ENCODE measurements around the gene COL11A2. TPM values are rescaled to one million over a fixed set of nuclear protein-coding genes. Genes with fewer than 3 reads are reported as not detected.

The COL11A2 gene
- total and polyA plus RNA-seq, 5 donors, result 1.5 to 4.0 (median 2.9) TPM

- intact Hi-C loops (cut with DNase I), result no loop called here
- no peak overlapping the region for H3K27ac ChIP-seq (ENCODE audit: low read length)
- 16% methylated on average over 20 of the region's 20 CpGs for WGBS
- no peak for ATAC-seq
- H3K4me3 ChIP-seq (ENCODE audit: low read length), result peak overlapping the region; percentile 86
- H3K4me1 ChIP-seq (ENCODE audit: control insufficient read depth, insufficient read depth, low read length), result peaks cover 11% of the 10 kb centered on the region
- H3K27me3 ChIP-seq (ENCODE audit: control insufficient read depth, insufficient read depth), result no peaks in the 10 kb centered on the region
- H3K9me3 ChIP-seq (ENCODE audit: control insufficient read depth, low read length), result no peaks in the 10 kb centered on the region
- DNase-seq, result no peak
These were observed 14.7 kb upstream of the COL11A2 start for GRCh38 chr6:33206864-33207551.

GRCh38 chr6:33206027-33206863, 14.0 kb upstream of the COL11A2 start:
- H3K9me3 ChIP-seq (ENCODE audit: control insufficient read depth, low read length), result no peaks in the 10 kb centered on the region
- no peak overlapping the region for H3K27ac ChIP-seq (ENCODE audit: low read length)
- peaks cover 15% of the 10 kb centered on the region for H3K4me1 ChIP-seq (ENCODE audit: control insufficient read depth, insufficient read depth, low read length)
- DNase-seq (no peak), ATAC-seq (no peak)
- no peaks in the 10 kb centered on the region for H3K27me3 ChIP-seq (ENCODE audit: control insufficient read depth, insufficient read depth)
- intact Hi-C loops (cut with DNase I), result no loop called here
- no peak overlapping the region for H3K4me3 ChIP-seq (ENCODE audit: low read length)
- WGBS, result 76% methylated on average over 3 of the region's 3 CpGs

- 56% methylated on average over 17 of the region's 17 CpGs for WGBS
- H3K9me3 ChIP-seq (ENCODE audit: control insufficient read depth, low read length), result no peaks in the 10 kb centered on the region
- ATAC-seq (no peak), DNase-seq (no peak)
- no peaks in the 10 kb centered on the region for H3K27me3 ChIP-seq (ENCODE audit: control insufficient read depth, insufficient read depth)
- H3K4me1 ChIP-seq (ENCODE audit: control insufficient read depth, insufficient read depth, low read length), result peaks cover 15% of the 10 kb centered on the region
- H3K4me3 ChIP-seq (ENCODE audit: low read length), result peak overlapping the region; percentile 45
- no peak overlapping the region for H3K27ac ChIP-seq (ENCODE audit: low read length)
- intact Hi-C loops (cut with DNase I), result no loop called here
These were observed 13.1 kb upstream of the COL11A2 start for GRCh38 chr6:33205191-33206026.

- peak; percentile 77 to 80 for ATAC-seq
- intact Hi-C loops (cut with DNase I), result no loop called here
- peaks cover 15% of the 10 kb centered on the region for H3K4me1 ChIP-seq (ENCODE audit: control insufficient read depth, insufficient read depth, low read length)
- DNase-seq, result peak; percentile 96 to 98 (median 98)
- H3K9me3 ChIP-seq (ENCODE audit: control insufficient read depth, low read length), result no peaks in the 10 kb centered on the region
- H3K27me3 ChIP-seq (ENCODE audit: control insufficient read depth, insufficient read depth), result no peaks in the 10 kb centered on the region
- H3K4me3 ChIP-seq (ENCODE audit: low read length), result peak within 1 kb of the TSS; percentile 45
- WGBS, result 2% methylated on average over 48 of the region's 48 CpGs
- H3K27ac ChIP-seq (ENCODE audit: low read length), result peak within 1 kb of the TSS; percentile 37
These were observed 12.3 kb upstream of the COL11A2 start, which contains the start of gene HSD17B8 for GRCh38 chr6:33204415-33205190. TSS of gene HSD17B8 (plus strand) at chr6:33204655. CDS start at chr6:33204669, 14 bp downstream.

- Histone ChIP-seq H3K27me3 (ENCODE audit: control insufficient read depth, insufficient read depth) (no peaks in the 10 kb centered on the region), H3K4me1 (ENCODE audit: control insufficient read depth, insufficient read depth, low read length) (peaks cover 15% of the 10 kb centered on the region), H3K4me3 (ENCODE audit: low read length) (no peak overlapping the region), H3K27ac (ENCODE audit: low read length) (no peak overlapping the region), H3K9me3 (ENCODE audit: control insufficient read depth, low read length) (no peaks in the 10 kb centered on the region)
- intact Hi-C loops (cut with DNase I), result no loop called here
- no peak for DNase-seq
- no peak for ATAC-seq
- WGBS, result 5% methylated on average over 4 of the region's 4 CpGs
These were observed 11.8 kb upstream of the COL11A2 start for GRCh38 chr6:33204165-33204414.

GRCh38 chr6:33203443-33204164, 11.3 kb upstream of the COL11A2 start:
- H3K27me3 ChIP-seq (ENCODE audit: control insufficient read depth, insufficient read depth), result no peaks in the 10 kb centered on the region

GRCh38 chr6:33202799-33203198, 10.5 kb upstream of the COL11A2 start:
- ATAC-seq (no peak), DNase-seq (no peak)
- H3K27me3 ChIP-seq (ENCODE audit: control insufficient read depth, insufficient read depth), result no peaks in the 10 kb centered on the region
- H3K4me1 ChIP-seq (ENCODE audit: control insufficient read depth, insufficient read depth, low read length), result peaks cover 15% of the 10 kb centered on the region
- H3K27ac ChIP-seq (ENCODE audit: low read length), result no peak overlapping the region
- 87% methylated on average over 6 of the region's 6 CpGs for WGBS
- no peak overlapping the region for H3K4me3 ChIP-seq (ENCODE audit: low read length)
- intact Hi-C loops (cut with DNase I), result no loop called here
- no peaks in the 10 kb centered on the region for H3K9me3 ChIP-seq (ENCODE audit: control insufficient read depth, low read length)

More at GRCh38 chr6:33203443-33204164, 11.3 kb upstream of the COL11A2 start:
- ATAC-seq, result no peak
- no peak for DNase-seq
- WGBS, result 82% methylated on average over 7 of the region's 7 CpGs
- intact Hi-C loops (cut with DNase I), result no loop called here
- H3K27ac ChIP-seq (ENCODE audit: low read length), result no peak overlapping the region
- no peaks in the 10 kb centered on the region for H3K9me3 ChIP-seq (ENCODE audit: control insufficient read depth, low read length)
- peaks cover 15% of the 10 kb centered on the region for H3K4me1 ChIP-seq (ENCODE audit: control insufficient read depth, insufficient read depth, low read length)
- H3K4me3 ChIP-seq (ENCODE audit: low read length), result no peak overlapping the region

- ATAC-seq, result no peak
- Histone ChIP-seq H3K9me3 (ENCODE audit: control insufficient read depth, low read length) (no peaks in the 10 kb centered on the region), H3K4me1 (ENCODE audit: control insufficient read depth, insufficient read depth, low read length) (peaks cover 15% of the 10 kb centered on the region), H3K27me3 (ENCODE audit: control insufficient read depth, insufficient read depth) (no peaks in the 10 kb centered on the region), H3K27ac (ENCODE audit: low read length) (no peak overlapping the region), H3K4me3 (ENCODE audit: low read length) (peak overlapping the region; percentile 85)
- DNase-seq, result no peak
- 79% methylated on average over 6 of the region's 6 CpGs for WGBS
- intact Hi-C loops (cut with DNase I), result no loop called here
These were observed 9.7 kb upstream of the COL11A2 start for GRCh38 chr6:33201935-33202334.

- 1% methylated on average over 14 of the region's 14 CpGs for WGBS
- Histone ChIP-seq H3K4me3 (ENCODE audit: low read length) (peak overlapping the region; percentile 85), H3K4me1 (ENCODE audit: control insufficient read depth, insufficient read depth, low read length) (peaks cover 15% of the 10 kb centered on the region), H3K27ac (ENCODE audit: low read length) (peak overlapping the region; percentile 87), H3K27me3 (ENCODE audit: control insufficient read depth, insufficient read depth) (no peaks in the 10 kb centered on the region), H3K9me3 (ENCODE audit: control insufficient read depth, low read length) (no peaks in the 10 kb centered on the region)
- intact Hi-C loops (cut with DNase I), result no loop called here
- DNase-seq (peak in 1 of 3 donors; percentile 75), ATAC-seq (peak; percentile 2 to 3)
These were observed 8.9 kb upstream of the COL11A2 start for GRCh38 chr6:33201147-33201545.
